ENCODE measurements around the gene COA1.

Gene COA1

DNA sequence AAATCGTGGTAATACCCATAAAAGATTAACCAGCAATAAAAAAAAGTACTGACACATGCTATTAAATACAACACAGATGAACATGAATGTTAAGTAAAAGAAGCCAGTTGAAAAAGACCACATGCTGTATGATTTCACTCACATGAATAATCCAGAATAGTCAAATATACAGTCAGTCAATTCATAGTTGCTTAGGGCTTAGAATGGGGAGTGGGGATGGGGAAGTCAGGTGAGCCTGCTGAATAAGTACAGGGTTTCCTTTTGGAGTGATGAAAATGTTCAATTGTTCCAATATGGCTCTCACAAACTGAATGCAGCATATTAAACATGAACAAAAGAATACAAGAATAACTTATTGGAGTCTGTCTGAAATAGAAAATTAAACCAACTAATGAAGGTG, 1.8 kb downstream of the COA1 start:
- peaks cover 0 to 3% of the 10 kb centered on the region in 2 experiments for H3K36me3 ChIP-seq (ENCODE audit: control insufficient read depth in 1 of 2, insufficient read depth in 2 of 2, low read depth in 1 of 2, low read length in 2 of 2)
- no peaks in the 10 kb centered on the region for H3K27me3 ChIP-seq (ENCODE audit: control insufficient read depth in 1 of 2, insufficient read depth in 1 of 2, low read length in 2 of 2)
- H4K8ac ChIP-seq (ENCODE audit: low read length), result no peak overlapping the region
- no peak overlapping the region for H2AK5ac ChIP-seq (ENCODE audit: low read length, severe bottlenecking)
- peaks cover 1% of the 10 kb centered on the region for H3K4me1 ChIP-seq (ENCODE audit: control insufficient read depth, insufficient read depth, low read depth, low read length)
- H2BK15ac ChIP-seq (ENCODE audit: low read depth, poor library complexity, severe bottlenecking), result no peak overlapping the region
- DNase-seq, result no peak
- no peak overlapping the region for H3K14ac ChIP-seq (ENCODE audit: low read length in 2 of 2)
- no peak overlapping the region for H2BK12ac ChIP-seq (ENCODE audit: low read length in 2 of 2)
- no peak overlapping the region for H2AFZ ChIP-seq (ENCODE audit: low read depth, low read length)
- no peak overlapping the region for H3K23ac ChIP-seq (ENCODE audit: low read length in 2 of 2)
- H3K18ac ChIP-seq (ENCODE audit: low read depth in 1 of 2, low read length in 2 of 2), result no peak overlapping the region
- no peak overlapping the region for H3K9ac ChIP-seq (ENCODE audit: low read length)
- no peak overlapping the region for H4K91ac ChIP-seq (ENCODE audit: low read length)
- peak overlapping the region in 1 of 2 experiments; percentile 35 for H3K4me3 ChIP-seq (ENCODE audit: insufficient read depth in 1 of 2, low read depth in 1 of 2, low read length in 2 of 2)
- no peak overlapping the region for H2BK5ac ChIP-seq (ENCODE audit: low read depth, low read length, poor library complexity, severe bottlenecking)
- no peak overlapping the region for H3K27ac ChIP-seq (ENCODE audit: low read length, poor library complexity, severe bottlenecking)
- no peaks in the 10 kb centered on the region for H3K9me3 ChIP-seq (ENCODE audit: control insufficient read depth, low read length)
- no peak overlapping the region for H3K4me2 ChIP-seq (ENCODE audit: low read length, poor library complexity, severe bottlenecking)
- peaks cover 7% of the 10 kb centered on the region for H3K79me1 ChIP-seq (replicated peaks; ENCODE audit: low read length, poor library complexity, severe bottlenecking)
- 43% methylated on average over 1 of the region's 1 CpG for WGBS
- no peak overlapping the region for H2BK120ac ChIP-seq (ENCODE audit: low read depth, low read length)
- no peak overlapping the region for H3K4ac ChIP-seq (ENCODE audit: low read depth in 1 of 2, low read length in 2 of 2)

DNA sequence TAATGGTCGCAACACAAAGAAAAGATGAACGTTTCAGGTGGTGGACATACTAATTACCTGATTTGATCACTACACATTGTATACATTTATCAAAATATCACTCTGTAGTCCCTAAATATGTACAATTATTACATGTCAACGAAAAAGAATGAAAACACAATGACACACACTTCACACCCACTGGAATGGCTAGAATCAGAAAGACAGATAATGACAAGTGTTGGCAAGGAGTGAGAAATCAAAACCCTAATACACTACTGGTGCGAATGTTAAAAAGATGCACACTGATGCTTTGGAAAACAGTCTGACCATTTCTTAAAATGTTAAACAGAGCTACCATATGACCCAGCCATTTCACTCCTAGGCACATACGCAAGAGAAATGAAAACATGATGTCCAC, 2.3 kb downstream of the COA1 start:
- DNase-seq, result no peak
- Histone ChIP-seq H3K14ac (ENCODE audit: low read length in 2 of 2) (no peak overlapping the region), H4K8ac (ENCODE audit: low read length) (no peak overlapping the region), H3K27ac (ENCODE audit: low read length, poor library complexity, severe bottlenecking) (no peak overlapping the region), H3K18ac (ENCODE audit: low read depth in 1 of 2, low read length in 2 of 2) (no peak overlapping the region), H3K4me1 (ENCODE audit: control insufficient read depth, insufficient read depth, low read depth, low read length) (peaks cover 1% of the 10 kb centered on the region), H3K4me3 (ENCODE audit: insufficient read depth in 1 of 2, low read depth in 1 of 2, low read length in 2 of 2) (no peak overlapping the region), H4K91ac (ENCODE audit: low read length) (no peak overlapping the region), H3K27me3 (ENCODE audit: control insufficient read depth in 1 of 2, insufficient read depth in 1 of 2, low read length in 2 of 2) (no peaks in the 10 kb centered on the region), H2AK5ac (ENCODE audit: low read length, severe bottlenecking) (no peak overlapping the region), H2AFZ (ENCODE audit: low read depth, low read length) (no peak overlapping the region), H2BK120ac (ENCODE audit: low read depth, low read length) (no peak overlapping the region), H2BK5ac (ENCODE audit: low read depth, low read length, poor library complexity, severe bottlenecking) (no peak overlapping the region), H3K4ac (ENCODE audit: low read depth in 1 of 2, low read length in 2 of 2) (no peak overlapping the region), H3K4me2 (ENCODE audit: low read length, poor library complexity, severe bottlenecking) (no peak overlapping the region), H3K9me3 (ENCODE audit: control insufficient read depth, low read length) (no peaks in the 10 kb centered on the region), H3K23ac (ENCODE audit: low read length in 2 of 2) (no peak overlapping the region), H3K9ac (ENCODE audit: low read length) (no peak overlapping the region), H2BK15ac (ENCODE audit: low read depth, poor library complexity, severe bottlenecking) (no peak overlapping the region), H3K36me3 (ENCODE audit: control insufficient read depth in 1 of 2, insufficient read depth in 2 of 2, low read depth in 1 of 2, low read length in 2 of 2) (peaks cover 0 to 3% of the 10 kb centered on the region in 2 experiments), H3K79me1 (replicated peaks; ENCODE audit: low read length, poor library complexity, severe bottlenecking) (peaks cover 9% of the 10 kb centered on the region), H2BK12ac (ENCODE audit: low read length in 2 of 2) (no peak overlapping the region)
- WGBS, result 96% methylated on average over 5 of the region's 5 CpGs

DNA sequence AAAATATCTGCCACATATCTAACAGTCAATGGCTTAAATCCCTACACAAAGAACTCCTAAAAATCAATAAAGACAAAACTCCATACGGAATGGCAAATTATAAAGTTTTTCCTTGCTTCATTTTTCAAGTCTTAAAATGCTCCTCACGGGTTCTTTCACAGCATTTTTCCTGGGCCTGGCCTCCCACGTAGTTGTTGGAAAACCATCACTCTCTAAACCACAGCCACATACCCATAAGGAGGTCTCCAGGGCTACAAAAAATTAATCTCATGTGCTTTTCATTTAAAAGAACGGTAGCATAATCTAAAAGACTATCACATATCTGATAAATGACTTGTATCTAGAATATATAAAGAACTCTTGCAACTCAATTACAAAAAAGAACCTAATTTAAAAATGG, 2.9 kb downstream of the COA1 start:
- peak overlapping the region; percentile 68 for H3K9ac ChIP-seq (ENCODE audit: low read length)
- no peak overlapping the region for H3K4ac ChIP-seq (ENCODE audit: low read depth in 1 of 2, low read length in 2 of 2)
- H3K27me3 ChIP-seq (ENCODE audit: control insufficient read depth in 1 of 2, insufficient read depth in 1 of 2, low read length in 2 of 2), result no peaks in the 10 kb centered on the region

DNA sequence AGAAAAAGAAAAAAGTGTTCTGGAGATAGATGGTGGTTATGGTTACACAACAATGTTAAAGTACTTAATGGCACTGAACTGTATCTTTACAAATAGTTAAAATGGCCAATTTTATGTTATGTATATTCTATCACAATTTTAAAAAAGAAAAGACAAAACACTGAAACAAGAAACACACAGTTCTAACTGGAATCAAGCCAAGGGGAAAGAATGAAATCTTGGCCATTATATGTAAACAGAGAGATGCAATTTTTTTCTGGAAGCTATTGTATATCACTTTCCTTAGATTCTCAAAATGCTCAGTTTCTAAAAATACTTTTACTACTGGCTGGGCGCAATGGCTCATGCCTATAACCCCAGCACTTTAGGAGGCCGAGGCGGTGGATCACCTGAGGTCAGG, 4.1 kb downstream of the COA1 start:
- Histone ChIP-seq H2BK12ac (ENCODE audit: low read length in 2 of 2) (no peak overlapping the region), H3K4me1 (ENCODE audit: control insufficient read depth, insufficient read depth, low read depth, low read length) (peaks cover 1% of the 10 kb centered on the region)
- WGBS, result 99% methylated on average over 3 of the region's 3 CpGs

More for the DNA sequence above, 2.9 kb downstream of the COA1 start:
- Histone ChIP-seq H2AK5ac (ENCODE audit: low read length, severe bottlenecking) (no peak overlapping the region), H2BK15ac (ENCODE audit: low read depth, poor library complexity, severe bottlenecking) (no peak overlapping the region), H3K14ac (ENCODE audit: low read length in 2 of 2) (no peak overlapping the region), H2BK5ac (ENCODE audit: low read depth, low read length, poor library complexity, severe bottlenecking) (no peak overlapping the region), H4K8ac (ENCODE audit: low read length) (no peak overlapping the region), H3K4me3 (ENCODE audit: insufficient read depth in 1 of 2, low read depth in 1 of 2, low read length in 2 of 2) (no peak overlapping the region), H3K9me3 (ENCODE audit: control insufficient read depth, low read length) (no peaks in the 10 kb centered on the region), H2AFZ (ENCODE audit: low read depth, low read length) (no peak overlapping the region), H3K18ac (ENCODE audit: low read depth in 1 of 2, low read length in 2 of 2) (no peak overlapping the region), H3K27ac (ENCODE audit: low read length, poor library complexity, severe bottlenecking) (no peak overlapping the region), H3K23ac (ENCODE audit: low read length in 2 of 2) (no peak overlapping the region), H3K79me1 (replicated peaks; ENCODE audit: low read length, poor library complexity, severe bottlenecking) (peaks cover 9% of the 10 kb centered on the region), H4K91ac (ENCODE audit: low read length) (no peak overlapping the region), H2BK12ac (ENCODE audit: low read length in 2 of 2) (no peak overlapping the region), H3K36me3 (ENCODE audit: control insufficient read depth in 1 of 2, insufficient read depth in 2 of 2, low read depth in 1 of 2, low read length in 2 of 2) (peaks cover 0 to 3% of the 10 kb centered on the region in 2 experiments), H3K4me2 (ENCODE audit: low read length, poor library complexity, severe bottlenecking) (no peak overlapping the region), H3K4me1 (ENCODE audit: control insufficient read depth, insufficient read depth, low read depth, low read length) (peaks cover 1% of the 10 kb centered on the region), H2BK120ac (ENCODE audit: low read depth, low read length) (no peak overlapping the region)
- 90% methylated on average over 3 of the region's 4 CpGs for WGBS
- no peak for DNase-seq

More for the DNA sequence above, 4.1 kb downstream of the COA1 start:
- Histone ChIP-seq H2AFZ (ENCODE audit: low read depth, low read length) (no peak overlapping the region), H3K4ac (ENCODE audit: low read depth in 1 of 2, low read length in 2 of 2) (no peak overlapping the region), H3K27ac (ENCODE audit: low read length, poor library complexity, severe bottlenecking) (no peak overlapping the region), H2AK5ac (ENCODE audit: low read length, severe bottlenecking) (no peak overlapping the region), H3K23ac (ENCODE audit: low read length in 2 of 2) (no peak overlapping the region), H2BK120ac (ENCODE audit: low read depth, low read length) (no peak overlapping the region), H2BK5ac (ENCODE audit: low read depth, low read length, poor library complexity, severe bottlenecking) (no peak overlapping the region), H3K14ac (ENCODE audit: low read length in 2 of 2) (no peak overlapping the region), H3K18ac (ENCODE audit: low read depth in 1 of 2, low read length in 2 of 2) (no peak overlapping the region), H3K36me3 (ENCODE audit: control insufficient read depth in 1 of 2, insufficient read depth in 2 of 2, low read depth in 1 of 2, low read length in 2 of 2) (peaks cover 0 to 3% of the 10 kb centered on the region in 2 experiments), H3K27me3 (ENCODE audit: control insufficient read depth in 1 of 2, insufficient read depth in 1 of 2, low read length in 2 of 2) (no peaks in the 10 kb centered on the region), H4K91ac (ENCODE audit: low read length) (no peak overlapping the region), H4K8ac (ENCODE audit: low read length) (no peak overlapping the region), H3K4me2 (ENCODE audit: low read length, poor library complexity, severe bottlenecking) (no peak overlapping the region), H3K9ac (ENCODE audit: low read length) (no peak overlapping the region), H3K79me1 (replicated peaks; ENCODE audit: low read length, poor library complexity, severe bottlenecking) (peaks cover 9% of the 10 kb centered on the region), H3K9me3 (ENCODE audit: control insufficient read depth, low read length) (no peaks in the 10 kb centered on the region), H2BK15ac (ENCODE audit: low read depth, poor library complexity, severe bottlenecking) (no peak overlapping the region), H3K4me3 (ENCODE audit: insufficient read depth in 1 of 2, low read depth in 1 of 2, low read length in 2 of 2) (no peak overlapping the region)
- no peak for DNase-seq

All from mesenchymal stem cell (in vitro differentiated cells and primary cell).